Endodermal cell (in vitro differentiated cells): Measurements from ENCODE around the gene FAM9C. TPM values are rescaled to one million over a fixed set of nuclear protein-coding genes. Genes with fewer than 3 reads are reported as not detected.

Source experiments
- DNase-seq: peaks from one replicate; pipeline ENCODE4 v3.0.0-alpha.2; 2017
- H3K27ac ChIP-seq: 2 replicates; pipeline ENCODE4 v1.5.1; 2013; ENCODE audit warnings: mild to moderate bottlenecking, low read depth, low read length, moderate library complexity
- H3K27me3 ChIP-seq: 2 replicates; pipeline ENCODE4 v1.6.1; 2013; ENCODE audit warnings: mild to moderate bottlenecking, low read length, moderate library complexity; ENCODE audit not compliant: insufficient read depth, control insufficient read depth, poor library complexity, severe bottlenecking
- H3K36me3 ChIP-seq: 2 replicates; pipeline ENCODE4 v1.7.0; 2013; ENCODE audit warnings: mild to moderate bottlenecking, low read length, moderate library complexity; ENCODE audit not compliant: control insufficient read depth, insufficient read depth
- H3K4me1 ChIP-seq: one replicate; pipeline ENCODE4 v1.7.0; 2013; ENCODE audit warnings: low read length; ENCODE audit not compliant: control insufficient read depth, insufficient read depth
- H3K4me3 ChIP-seq: 2 replicates; pipeline ENCODE4 v1.5.1; 2013; ENCODE audit warnings: mild to moderate bottlenecking, low read length, moderate library complexity
- H3K9ac ChIP-seq: 2 replicates; pipeline ENCODE4 v1.6.1; 2013; ENCODE audit warnings: mild to moderate bottlenecking, low read length, moderate library complexity; ENCODE audit not compliant: poor library complexity, severe bottlenecking; ENCODE audit errors: extremely low read depth
- H3K9me3 ChIP-seq: 2 replicates; pipeline ENCODE4 v1.6.1; 2013; ENCODE audit warnings: mild to moderate bottlenecking, low read length, moderate library complexity; ENCODE audit not compliant: control insufficient read depth
- H3K27ac Mint-ChIP-seq: 2 replicates; pipeline ENCODE4 v1.8.0; 2020; ENCODE audit warnings: mixed read lengths
- H3K27me3 Mint-ChIP-seq: 2 replicates; pipeline ENCODE4 v1.8.0; 2021; ENCODE audit warnings: mild to moderate bottlenecking, mixed read lengths; ENCODE audit not compliant: insufficient read depth
- H3K36me3 Mint-ChIP-seq: 2 replicates; pipeline ENCODE4 v1.8.0; 2020; ENCODE audit warnings: low read depth, mixed read lengths
- H3K4me1 Mint-ChIP-seq: 2 replicates; pipeline ENCODE4 v1.8.0; 2020; ENCODE audit warnings: mixed read lengths
- H3K4me3 Mint-ChIP-seq: 2 replicates; pipeline ENCODE4 v1.8.0; 2020; ENCODE audit warnings: mild to moderate bottlenecking, moderate library complexity, mixed read lengths
- H3K9me3 Mint-ChIP-seq: 2 replicates; pipeline ENCODE4 v1.8.0; 2020; ENCODE audit warnings: mild to moderate bottlenecking, mixed read lengths
- CTCF ChIP-seq: fragments of 200-600 bp; sonication (generic); conservative IDR thresholded peaks from 2 replicates; pipeline ENCODE4 v1.5.0; 2021; ENCODE audit warnings: antibody characterized with exemption, mild to moderate bottlenecking
- WGBS, 2 experiments: methylation state at CpG; one replicate each; pipeline versions ENCODE4 v1.1.5 to v1.1.7; 2013; ENCODE audit warnings: missing lambda C conversion rate in 2 of 2, mixed read lengths in 1 of 2; ENCODE audit not compliant: insufficient coverage in 1 of 2, insufficient read length in 1 of 2; 5-methylcytosine and 5-hydroxymethylcytosine counted together
- total RNA-seq, 2 donors: library from RNA; stranded (reverse); fragmentation: NEBNext Ultra II Directional in 1 of 2; extraction: Animal tissue kit (Norgen Biotek cat#: 25700) in 1 of 2; gene quantifications; 2 replicates in 1 of 2; 3 replicates in 1 of 2; pipeline ENCODE4 v1.2.1, GENCODE V29; 2021

Gene FAM9C
- total RNA-seq, 2 donors from 2014 or later, result not detected

GRCh38 chrX:13050151-13050550 is 5.7 kb upstream of the FAM9C start:
- no peaks in the 10 kb centered on the region for H3K4me1 Mint-ChIP-seq
- no peaks in the 10 kb centered on the region for H3K27me3 ChIP-seq
- H3K4me3 Mint-ChIP-seq, result no peak overlapping the region
- H3K4me3 ChIP-seq, result no peak overlapping the region
- H3K36me3 ChIP-seq, result no peaks in the 10 kb centered on the region
- no peak overlapping the region for H3K9ac ChIP-seq
- no peak overlapping the region for H3K27ac ChIP-seq
- H3K27me3 Mint-ChIP-seq, result no peaks in the 10 kb centered on the region
- no peak overlapping the region for H3K27ac Mint-ChIP-seq
- H3K9me3 Mint-ChIP-seq, result peaks cover 58% of the 10 kb centered on the region
- TF ChIP-seq CTCF, result no peak
- H3K36me3 Mint-ChIP-seq, result no peaks in the 10 kb centered on the region
- DNase-seq, result no peak
- 89 to 100% methylated on average over 4 of the region's 4 CpGs for WGBS, 2 experiments
- no peaks in the 10 kb centered on the region for H3K9me3 ChIP-seq
- no peaks in the 10 kb centered on the region for H3K4me1 ChIP-seq

- TF ChIP-seq CTCF, result no peak
- Mint-ChIP-seq H3K27ac (no peak overlapping the region), H3K9me3 (peaks cover 56% of the 10 kb centered on the region), H3K4me3 (no peak overlapping the region), H3K27me3 (no peaks in the 10 kb centered on the region), H3K36me3 (no peaks in the 10 kb centered on the region), H3K4me1 (no peaks in the 10 kb centered on the region)
- no peak overlapping the region for H3K9ac ChIP-seq
- H3K27me3 ChIP-seq, result no peaks in the 10 kb centered on the region
- no peaks in the 10 kb centered on the region for H3K4me1 ChIP-seq
- H3K9me3 ChIP-seq, result no peaks in the 10 kb centered on the region
- no peak for DNase-seq
- WGBS, 2 experiments, result 100% methylated on average over 1 of the region's 1 CpG; no CpG with 5 or more reads in 1 of the 2 experiments
- H3K36me3 ChIP-seq, result no peaks in the 10 kb centered on the region
- no peak overlapping the region for H3K27ac ChIP-seq
- H3K4me3 ChIP-seq, result no peak overlapping the region
Observed at GRCh38 chrX:13048280-13048679, 3.9 kb upstream of the FAM9C start.

GRCh38 chrX:13047759-13048158 is 3.3 kb upstream of the FAM9C start:
- H3K27ac Mint-ChIP-seq, result no peak overlapping the region
- H3K27me3 Mint-ChIP-seq, result no peaks in the 10 kb centered on the region
- H3K4me1 Mint-ChIP-seq, result no peaks in the 10 kb centered on the region
- DNase-seq, result no peak
- WGBS, 2 experiments, result 89% methylated on average over 3 of the region's 3 CpGs; no CpG with 5 or more reads in 1 of the 2 experiments
- H3K4me3 Mint-ChIP-seq, result no peak overlapping the region
- H3K36me3 ChIP-seq, result no peaks in the 10 kb centered on the region
- TF ChIP-seq CTCF, result no peak
- no peaks in the 10 kb centered on the region for H3K27me3 ChIP-seq
- peaks cover 54% of the 10 kb centered on the region for H3K9me3 Mint-ChIP-seq
- no peak overlapping the region for H3K9ac ChIP-seq
- H3K4me1 ChIP-seq, result no peaks in the 10 kb centered on the region
- no peaks in the 10 kb centered on the region for H3K36me3 Mint-ChIP-seq
- H3K4me3 ChIP-seq, result no peak overlapping the region
- H3K27ac ChIP-seq, result no peak overlapping the region
- H3K9me3 ChIP-seq, result no peaks in the 10 kb centered on the region
